ENCODE measurements around the gene RNF213.

DNA sequence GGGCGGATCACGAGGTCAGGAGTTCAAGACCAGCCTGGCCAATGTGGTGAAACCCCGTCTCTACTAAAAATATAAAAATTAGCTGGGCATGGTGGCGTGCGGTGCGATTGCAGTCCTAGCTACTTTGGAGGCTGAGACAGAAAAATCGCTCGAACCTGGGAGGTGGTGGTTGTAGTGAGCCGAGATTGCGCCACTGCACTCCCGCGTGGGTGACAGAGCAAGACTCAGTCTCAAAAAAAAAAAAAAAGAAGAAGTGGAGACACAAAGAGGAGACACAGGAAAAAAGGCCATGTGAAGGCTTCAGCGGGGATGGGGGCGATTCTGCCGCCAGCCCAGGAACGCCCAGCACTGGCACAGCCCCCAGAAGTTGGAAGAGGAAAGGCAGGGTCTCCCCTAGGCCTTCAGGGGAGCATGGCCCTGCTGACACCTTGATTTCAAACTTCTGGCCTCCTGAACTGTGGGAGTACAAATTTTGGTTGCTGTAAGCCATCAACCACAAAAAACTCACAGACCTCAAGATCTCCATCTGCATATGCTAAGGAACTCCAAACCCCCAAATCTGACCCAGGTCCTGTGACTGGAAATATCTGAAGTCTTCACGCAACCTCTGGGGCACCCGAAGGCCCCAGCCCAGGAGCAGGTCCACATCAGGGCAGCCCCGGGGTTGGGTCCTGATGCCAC is 47.5 kb upstream of the RNF213 start:
- TF ChIP-seq, protein P1, sequence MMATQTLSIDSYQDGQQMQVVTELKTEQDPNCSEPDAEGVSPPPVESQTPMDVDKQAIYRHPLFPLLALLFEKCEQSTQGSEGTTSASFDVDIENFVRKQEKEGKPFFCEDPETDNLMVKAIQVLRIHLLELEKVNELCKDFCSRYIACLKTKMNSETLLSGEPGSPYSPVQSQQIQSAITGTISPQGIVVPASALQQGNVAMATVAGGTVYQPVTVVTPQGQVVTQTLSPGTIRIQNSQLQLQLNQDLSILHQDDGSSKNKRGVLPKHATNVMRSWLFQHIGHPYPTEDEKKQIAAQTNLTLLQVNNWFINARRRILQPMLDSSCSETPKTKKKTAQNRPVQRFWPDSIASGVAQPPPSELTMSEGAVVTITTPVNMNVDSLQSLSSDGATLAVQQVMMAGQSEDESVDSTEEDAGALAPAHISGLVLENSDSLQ (IDR thresholded peaks at IDR 0.05), result no peak
- no peak for TF ChIP-seq CBFB (IDR thresholded peaks at IDR 0.05; ENCODE audit: low read depth)

All from GM12878 (cell line).